Endothelial cell of hepatic sinusoid (primary cell): Measurements from ENCODE around the gene CC2D2B.
"Not testable (repeated sequence)": the region's sequence is repeated elsewhere in the genome, so short reads cannot be mapped to it uniquely, and the experiment has no call there.

Experiments used
- in situ Hi-C: cut with HindIII; loops from 2 replicates; pipeline ENCODE4 v1.10.0; 2017; ENCODE audit warnings: low sequenced_read_pairs

CC2D2B gene

GRCh38 chr10:96017191-96017687, 109.5 kb downstream of the CC2D2B start:
- in situ Hi-C loops, result no loop called here

GRCh38 chr10:96021332-96021731, 113.6 kb downstream of the CC2D2B start:
- in situ Hi-C loops, result no loop called here

DNA sequence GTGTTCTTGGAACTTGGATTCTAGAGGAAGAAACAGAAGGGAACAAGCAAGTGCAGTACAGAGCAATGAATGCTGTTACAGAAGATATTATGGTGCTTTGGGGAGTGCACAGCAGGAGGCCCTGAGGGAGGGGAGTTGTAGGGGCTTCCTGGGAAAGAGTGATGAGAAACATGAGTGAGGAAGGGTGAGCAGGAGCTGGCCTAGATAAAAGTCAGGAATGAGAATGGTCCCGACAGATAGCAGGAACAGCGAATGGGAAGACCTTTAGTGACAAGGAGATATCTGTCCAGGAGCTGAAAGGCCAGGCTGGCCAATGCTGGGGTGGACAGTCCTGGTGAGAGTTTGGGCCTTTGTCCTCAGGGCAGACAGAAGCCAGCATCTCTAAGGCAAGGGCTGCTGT, 115.0 kb downstream of the CC2D2B start:
- in situ Hi-C loops, result no loop called here

DNA sequence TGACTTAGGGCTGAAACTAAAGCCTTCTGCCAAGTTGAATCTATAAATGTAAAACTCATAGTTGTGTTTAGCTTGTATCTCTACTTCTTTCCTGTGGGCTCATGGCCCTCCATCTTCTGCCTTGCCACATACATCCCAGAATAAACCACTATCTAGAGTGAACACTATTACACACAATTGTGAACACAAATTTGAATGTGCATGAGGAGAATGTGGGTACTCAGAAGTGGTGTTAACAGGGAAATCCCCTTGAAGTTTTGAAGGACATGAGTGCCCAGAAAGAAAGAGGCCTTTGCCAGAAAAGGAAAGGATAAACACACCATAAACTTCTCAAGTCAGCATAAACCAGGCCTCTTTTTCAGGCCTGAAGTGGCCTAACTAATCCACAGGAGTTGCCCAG, 115.4 kb downstream of the CC2D2B start:
- in situ Hi-C loops, result no loop called here

DNA sequence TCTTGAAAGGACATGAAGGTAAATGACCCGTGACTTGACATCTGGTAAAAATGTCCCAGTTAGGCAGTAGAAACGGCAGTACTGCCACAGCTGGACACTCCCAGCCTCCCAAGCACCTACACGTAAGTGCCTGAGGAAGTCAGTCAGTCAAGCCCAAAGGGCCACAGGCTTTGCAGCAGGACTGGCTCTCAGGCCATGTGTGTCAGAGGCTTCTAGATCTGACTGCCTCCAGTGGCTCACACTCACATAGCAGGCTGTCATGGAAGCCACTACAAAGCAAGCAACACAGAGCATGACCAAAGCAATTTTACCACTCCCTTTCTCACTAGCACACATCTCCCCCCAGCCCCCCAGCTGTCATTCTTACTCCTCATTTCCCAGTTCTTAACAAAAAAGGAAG, 117.8 kb downstream of the CC2D2B start:
- in situ Hi-C loops, result no loop called here

GRCh38 chr10:96034625-96035024, 126.8 kb downstream of the CC2D2B start:
- in situ Hi-C loops, result no loop called here

DNA sequence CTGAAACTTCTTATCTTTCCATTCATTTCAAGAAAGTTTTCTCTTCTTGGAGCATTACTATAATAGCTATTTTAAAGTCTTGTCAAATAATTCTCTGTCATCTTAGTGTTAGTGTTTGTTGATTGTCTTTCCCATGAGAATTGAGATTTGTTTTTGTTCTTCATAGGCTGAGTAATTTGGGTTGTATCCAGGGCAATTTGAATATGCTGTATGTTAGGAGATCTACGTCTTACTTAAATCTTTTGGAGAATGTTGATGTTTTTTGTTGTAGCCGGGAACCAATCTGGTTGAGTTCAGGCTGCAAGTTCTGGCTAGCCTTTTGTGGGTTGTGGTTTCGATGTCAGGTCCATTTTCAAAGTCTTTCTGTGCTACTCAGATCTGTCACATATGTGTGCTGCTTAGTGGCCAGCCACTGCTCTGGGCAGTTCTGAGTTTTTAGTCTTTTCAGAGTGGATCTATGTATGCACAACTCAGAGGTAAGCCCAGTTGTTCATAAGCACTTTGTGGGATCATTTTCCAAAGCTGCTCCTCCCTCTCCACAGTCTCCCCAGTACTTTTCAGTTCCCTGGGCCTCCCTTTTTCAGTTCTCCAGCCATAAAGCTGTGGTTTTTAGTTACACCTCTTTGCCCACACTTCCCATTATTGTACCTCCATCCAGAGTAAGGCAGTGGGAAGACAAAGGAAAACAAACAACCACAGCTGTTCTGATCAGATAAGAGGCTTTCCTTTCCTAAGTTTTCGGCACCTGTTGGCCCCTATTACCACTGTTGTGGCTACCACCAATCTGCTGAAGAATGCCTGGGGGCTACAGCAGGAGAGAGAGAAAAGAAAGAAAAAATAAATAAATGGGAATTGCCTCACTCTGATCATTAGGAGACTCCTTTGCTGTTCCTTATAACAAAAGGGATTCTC, 131.0 kb downstream of the CC2D2B start:
- in situ Hi-C loops, result no loop called here

DNA sequence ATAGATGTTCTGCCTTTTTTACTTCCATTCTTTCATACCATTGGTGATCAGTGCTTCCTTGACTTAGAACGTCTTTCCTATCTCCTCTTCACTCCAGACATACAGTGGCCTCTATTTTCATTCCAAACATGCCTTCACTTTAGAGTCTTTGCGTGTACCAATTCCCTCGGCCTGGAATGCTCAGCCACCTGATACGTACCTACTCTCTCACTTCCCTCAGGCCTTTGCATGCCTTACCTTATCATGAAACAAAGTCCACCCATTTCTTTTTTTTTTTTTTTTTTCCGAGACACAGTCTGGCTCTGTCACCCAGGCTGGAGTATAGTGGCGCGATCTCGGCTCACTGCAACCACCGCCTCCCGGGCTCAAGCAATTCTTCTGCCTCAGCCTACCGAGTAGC, 133.4 kb downstream of the CC2D2B start:
- in situ Hi-C loops, result no loop called here

DNA sequence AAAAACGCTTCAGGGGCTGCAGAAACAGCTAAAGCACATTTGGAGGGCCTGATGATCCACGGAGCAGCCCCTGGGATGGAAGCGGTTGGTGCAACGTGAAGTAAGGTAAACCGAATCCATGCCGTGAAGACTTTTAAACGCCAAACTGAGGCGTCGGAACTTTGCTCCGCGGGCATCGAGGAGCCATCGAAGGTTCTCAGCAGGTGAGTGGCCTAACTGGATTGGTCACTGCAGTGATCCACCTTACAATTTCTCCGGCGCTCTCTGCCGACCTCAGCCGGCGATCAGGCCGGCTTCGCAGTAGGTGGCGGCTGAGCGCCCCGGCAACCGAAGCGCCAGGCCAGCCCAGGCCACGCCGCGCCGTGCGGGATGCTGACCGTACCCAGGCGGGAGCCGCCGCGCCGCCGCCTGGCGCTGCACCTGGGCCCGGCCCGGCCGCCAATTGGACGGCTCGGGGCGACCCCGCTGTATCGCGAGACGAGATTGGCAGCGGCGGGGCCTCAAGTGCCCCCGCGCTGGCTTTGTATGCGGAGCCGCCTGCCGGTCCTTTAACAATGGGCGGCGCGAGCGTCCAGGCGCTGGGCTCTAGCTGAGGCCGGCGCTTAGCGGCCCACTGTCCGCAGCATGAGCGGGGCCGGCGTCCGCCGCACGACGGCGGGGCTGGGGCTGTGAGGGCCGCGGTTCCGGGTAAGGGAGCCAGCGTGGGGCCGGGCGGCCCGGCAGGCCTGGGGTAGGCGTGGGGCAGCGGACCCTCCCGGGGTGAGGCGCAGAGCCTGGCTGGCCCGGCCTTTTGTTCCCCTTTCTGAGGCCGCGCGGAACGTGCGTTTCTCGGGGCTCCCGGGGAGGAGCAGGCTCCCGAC, 135.5 kb downstream of the CC2D2B start, which contains the start of gene CCNJ:
TSS of gene CCNJ (plus strand) at position 551 of the 860 bp plus-strand sequence. CDS start 811 bp downstream, outside the sequence.
- in situ Hi-C loops, result no loop called here

DNA sequence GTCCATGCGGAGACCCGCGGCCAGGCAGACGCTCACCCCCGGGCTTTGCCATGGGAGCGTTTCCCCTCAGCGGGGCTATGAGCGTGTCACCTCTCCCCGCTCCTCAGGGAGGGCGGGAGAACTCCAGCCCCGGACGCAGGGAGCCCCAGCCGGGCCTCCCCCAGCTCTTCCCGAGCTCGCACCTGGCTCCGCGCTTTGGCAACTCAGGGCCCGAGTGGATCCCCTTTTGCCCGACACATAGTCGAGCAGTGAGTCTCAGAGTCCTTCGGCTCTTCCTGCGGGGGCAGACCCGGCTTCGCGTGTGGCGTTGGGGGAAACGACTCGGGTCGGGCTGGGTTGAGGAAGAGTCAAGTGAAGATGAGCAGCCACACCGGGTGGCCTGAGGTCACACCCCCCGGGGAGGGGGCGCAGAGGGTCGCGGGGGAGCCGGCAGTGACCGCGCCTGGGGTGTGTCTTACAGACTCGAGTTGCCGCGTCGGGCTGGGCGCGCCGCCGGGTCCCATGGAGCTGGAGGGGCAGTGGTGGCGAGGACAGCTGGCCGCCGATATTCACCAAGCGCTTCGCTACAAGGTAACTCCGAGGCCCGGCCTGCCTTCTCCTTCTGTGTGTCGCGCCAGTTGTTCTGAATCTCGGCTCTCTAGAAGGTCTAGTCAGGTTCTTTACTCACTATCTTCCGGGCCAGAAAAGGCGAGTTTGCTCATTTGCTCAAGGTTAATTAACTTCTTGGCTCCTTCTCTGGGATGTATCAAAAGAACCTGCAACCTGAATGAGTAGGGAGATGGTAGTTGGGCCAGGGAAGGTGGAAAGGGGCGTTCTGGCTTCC, 136.3 kb downstream of the CC2D2B start:
- in situ Hi-C loops, result no loop called here

DNA sequence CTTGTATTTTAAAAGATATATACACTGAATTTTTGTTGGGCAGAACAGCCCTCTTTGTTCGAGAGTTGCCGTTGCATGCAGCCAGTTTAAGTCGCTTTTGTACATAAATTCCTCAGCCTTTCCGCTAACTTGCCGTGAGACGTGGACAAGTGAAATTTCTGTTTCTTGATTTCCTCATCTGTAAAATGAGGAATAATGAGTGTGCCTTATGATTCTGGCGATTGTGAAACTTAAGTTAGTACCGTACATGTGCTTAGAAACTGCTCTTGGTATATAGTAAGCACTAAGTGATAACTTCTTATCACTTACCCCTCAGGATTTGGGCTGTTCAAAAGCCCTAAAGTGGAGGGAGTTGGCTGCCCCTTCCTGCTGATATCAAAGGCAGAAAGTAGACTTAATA, 137.0 kb downstream of the CC2D2B start:
- in situ Hi-C loops, result no loop called here

GRCh38 chr10:96046546-96046945, 138.8 kb downstream of the CC2D2B start:
- in situ Hi-C loops, result no loop called here

- in situ Hi-C loops, result no loop called here
These were observed 139.4 kb downstream of the CC2D2B start for GRCh38 chr10:96047004-96047649.

DNA sequence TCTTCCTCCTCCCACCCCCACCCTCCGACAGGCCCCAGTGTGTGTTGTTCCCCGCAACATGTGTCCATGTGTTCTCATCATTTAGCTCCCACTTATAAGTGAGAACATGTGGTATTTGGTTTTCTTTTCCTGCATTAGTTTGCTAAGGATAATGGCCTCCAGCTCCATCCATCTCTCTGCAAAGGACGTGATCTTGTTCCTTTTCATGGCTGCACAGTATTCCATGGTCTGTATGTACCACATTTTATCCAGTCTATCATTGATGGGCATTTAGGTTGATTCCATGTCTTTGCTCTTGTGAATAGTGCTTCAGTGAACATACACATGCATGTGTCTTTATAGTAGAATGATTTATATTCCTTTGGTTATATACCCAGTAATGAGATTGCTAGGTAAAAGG, 140.2 kb downstream of the CC2D2B start:
- in situ Hi-C loops, result not testable (repeated sequence)

DNA sequence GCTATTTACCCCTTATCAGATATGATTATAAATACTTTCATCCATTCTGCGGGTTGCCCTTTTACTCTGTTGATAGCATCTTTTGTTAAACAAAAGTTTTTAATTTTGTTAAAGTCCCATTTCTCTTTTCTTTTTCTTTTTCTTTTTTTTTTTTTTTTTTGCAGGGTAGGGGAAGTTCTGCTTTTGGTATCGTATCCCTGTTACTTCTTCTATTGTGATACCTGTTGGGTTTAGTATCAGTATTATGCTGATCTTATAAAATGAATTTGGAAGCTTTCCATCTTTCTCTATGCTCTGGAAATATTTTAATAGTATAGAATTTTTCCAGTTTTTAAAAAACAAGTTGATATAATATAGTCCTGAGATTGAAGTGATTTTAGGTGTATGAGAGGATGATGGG, 141.6 kb downstream of the CC2D2B start:
- in situ Hi-C loops, result no loop called here

DNA sequence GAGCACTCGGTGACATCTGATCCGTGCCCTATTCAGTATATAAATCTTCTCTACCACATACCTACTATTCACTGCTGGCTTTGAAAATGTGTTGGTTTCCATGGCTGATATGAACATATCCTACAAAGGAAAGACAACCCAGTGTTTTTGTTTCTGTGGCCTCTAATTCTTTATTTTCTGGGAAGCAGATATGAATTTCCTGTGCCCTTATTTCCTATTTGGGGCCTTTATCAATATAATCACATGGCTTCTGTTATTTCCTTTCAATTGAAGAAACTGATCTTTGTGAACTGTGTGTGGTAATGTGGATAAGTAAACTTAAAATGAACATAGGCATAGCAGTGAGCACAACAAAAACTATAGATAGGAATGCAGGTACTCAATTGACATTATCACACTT, 146.2 kb downstream of the CC2D2B start:
- in situ Hi-C loops, result no loop called here

DNA sequence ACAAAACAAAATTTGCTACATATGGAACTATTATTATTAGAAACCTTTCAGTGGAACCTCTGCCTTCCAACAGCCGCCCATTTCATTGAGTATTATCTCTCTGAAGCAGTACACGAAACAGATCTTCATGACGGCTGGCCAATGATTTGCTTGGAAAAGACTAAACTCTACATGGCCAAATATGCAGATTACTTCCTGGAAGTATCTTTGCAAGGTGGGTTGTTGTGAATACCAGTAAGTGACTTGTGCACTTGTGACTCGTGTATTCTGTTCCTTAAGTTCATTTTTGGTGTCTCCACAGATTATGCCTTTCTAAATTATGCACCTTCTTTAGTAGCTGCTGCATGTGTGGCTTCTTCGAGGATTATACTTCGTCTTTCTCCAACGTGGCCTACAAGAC, 149.0 kb downstream of the CC2D2B start:
- in situ Hi-C loops, result no loop called here

GRCh38 chr10:96061232-96061631, 153.5 kb downstream of the CC2D2B start:
- in situ Hi-C loops, result no loop called here

GRCh38 chr10:96072674-96073073, 164.9 kb downstream of the CC2D2B start:
- in situ Hi-C loops, result no loop called here

GRCh38 chr10:96073722-96074121, 165.9 kb downstream of the CC2D2B start:
- in situ Hi-C loops, result no loop called here
